HepG2 (cell line): ENCODE data around the gene RRP12. TPM values are rescaled to one million over a fixed set of nuclear protein-coding genes. Genes with fewer than 3 reads are reported as not detected.

Experiments used
- ADNP ChIP-seq: sonication (generic); formaldehyde crosslinking; IDR thresholded peaks from 2 replicates; pipeline ENCODE4 v1.4.0; 2020; ENCODE audit warnings: missing genetic modification reagents
- ARHGAP35 ChIP-seq: sonication (generic); formaldehyde crosslinking; IDR thresholded peaks from 2 replicates; pipeline ENCODE4 v1.9.0; 2022; ENCODE audit warnings: mild to moderate bottlenecking, inconsistent platforms, moderate library complexity, missing genetic modification reagents, borderline replicate concordance
- CHD4 ChIP-seq: fragments of 200-600 bp; sonication (generic); IDR thresholded peaks from 2 replicates; pipeline ENCODE4 v1.7.0; 2017; ENCODE audit warnings: mild to moderate bottlenecking, low read length, borderline replicate concordance
- DMAP1 ChIP-seq: IDR thresholded peaks from 2 replicates; pipeline ENCODE4 v1.6.1; 2016
- FOXK2 ChIP-seq: fragments of 450-650 bp; IDR thresholded peaks from 2 replicates; pipeline ENCODE4 v1.6.1; 2016
- GABPB1 ChIP-seq: IDR thresholded peaks from 2 replicates; pipeline ENCODE4 v1.6.1; 2016; ENCODE audit warnings: mild to moderate bottlenecking, missing genetic modification reagents, moderate library complexity, missing compliant biosample characterization
- HHEX ChIP-seq: IDR thresholded peaks from 2 replicates; pipeline ENCODE4 v1.6.1; 2016; ENCODE audit warnings: control low read depth
- HOXA3 ChIP-seq: sonication (generic); formaldehyde crosslinking; IDR thresholded peaks from 2 replicates; pipeline ENCODE4 v1.5.0; 2020; ENCODE audit warnings: missing genetic modification reagents
- RFXAP ChIP-seq: sonication (generic); formaldehyde crosslinking; IDR thresholded peaks from 2 replicates; pipeline ENCODE4 v1.4.0; 2020; ENCODE audit warnings: missing genetic modification reagents, borderline replicate concordance
- RXRA ChIP-seq: sonication (generic); formaldehyde crosslinking; IDR thresholded peaks from 2 replicates; pipeline ENCODE4 v1.5.1; 2020; ENCODE audit warnings: missing genetic modification reagents
- SMAD1 ChIP-seq: sonication (generic); formaldehyde crosslinking; IDR thresholded peaks from 2 replicates; pipeline ENCODE4 v1.4.0; 2020; ENCODE audit warnings: missing genetic modification reagents, low read depth, mild to moderate bottlenecking, borderline replicate concordance
- SMYD3 ChIP-seq: sonication (generic); formaldehyde crosslinking; IDR thresholded peaks from 2 replicates; pipeline ENCODE4 v1.8.1; 2023; ENCODE audit warnings: mild to moderate bottlenecking, missing genetic modification reagents
- TBL1XR1 ChIP-seq: fragments of 150-350 bp; IDR thresholded peaks from 2 replicates; pipeline ENCODE4 v1.6.1; 2014; ENCODE audit warnings: borderline replicate concordance, low read length; ENCODE audit not compliant: partially characterized antibody
- TEAD3 ChIP-seq: optimal IDR thresholded peaks from 2 replicates; pipeline ENCODE3; 2016; ENCODE audit warnings: borderline replicate concordance
- U2AF1 ChIP-seq: fragments of 200-400 bp; formaldehyde crosslinking; optimal IDR thresholded peaks from 2 replicates; pipeline ENCODE3; 2017; ENCODE audit warnings: mild to moderate bottlenecking, low read depth, low read length
- ZBTB3 ChIP-seq: sonication (generic); formaldehyde crosslinking; IDR thresholded peaks from 2 replicates; pipeline ENCODE4 v1.4.0; 2020; ENCODE audit warnings: low read depth, mild to moderate bottlenecking, moderate library complexity, missing genetic modification reagents, borderline replicate concordance
- ZEB1 ChIP-seq: IDR thresholded peaks from 2 replicates; pipeline ENCODE4 v1.6.1; 2012; ENCODE audit warnings: mild to moderate bottlenecking, low read depth, inconsistent platforms; ENCODE audit not compliant: insufficient replicate concordance
- ZMYM2 ChIP-seq: sonication (generic); formaldehyde crosslinking; IDR thresholded peaks from 2 replicates; pipeline ENCODE4 v1.8.0; 2022; ENCODE audit warnings: mild to moderate bottlenecking, missing genetic modification reagents
- ZNF17 ChIP-seq: sonication (generic); formaldehyde crosslinking; IDR thresholded peaks from 2 replicates; pipeline ENCODE4 v1.5.0; 2020; ENCODE audit warnings: mild to moderate bottlenecking, missing genetic modification reagents
- ZNF205 ChIP-seq: IDR thresholded peaks from 2 replicates; pipeline ENCODE4 v1.6.1; 2018; ENCODE audit warnings: missing biosample characterization, missing genetic modification reagents
- ZNF224 ChIP-seq: sonication (generic); formaldehyde crosslinking; IDR thresholded peaks from 2 replicates; pipeline ENCODE4 v1.5.0; 2020; ENCODE audit warnings: mild to moderate bottlenecking, missing genetic modification reagents
- ZNF354B ChIP-seq: sonication (generic); formaldehyde crosslinking; IDR thresholded peaks from 2 replicates; pipeline ENCODE4 v1.8.0; 2022; ENCODE audit warnings: mild to moderate bottlenecking, missing genetic modification reagents
- ZNF749 ChIP-seq: sonication (generic); formaldehyde crosslinking; IDR thresholded peaks from 2 replicates; pipeline ENCODE4 v1.8.0; 2022; ENCODE audit warnings: mild to moderate bottlenecking, missing genetic modification reagents, moderate library complexity, borderline replicate concordance
- ZSCAN20 ChIP-seq: sonication (generic); formaldehyde crosslinking; IDR thresholded peaks from 2 replicates; pipeline ENCODE4 v1.4.0; 2020; ENCODE audit warnings: missing genetic modification reagents, mild to moderate bottlenecking, borderline replicate concordance
- polyA plus RNA-seq, 8 experiments: library from polyadenylated mRNA; depleted of rRNA in 3 of 8; stranded (reverse) in 7 of 8; unstranded in 1 of 8; fragments of >200 nt; fragmentation: Illumina TruSeq in 4 of 8; extraction: Trizol in 4 of 8; gene quantifications; 2 replicates each; pipeline versions ENCODE4 v1.2.1 to v1.2.3, GENCODE V29; 2011 to 2016; ENCODE audit warnings: low read depth in 4 of 8, missing spikeins in 1 of 8, mixed read lengths in 1 of 8; ENCODE audit not compliant: insufficient read depth in 1 of 8
- total RNA-seq, 5 experiments: library from RNA; depleted of rRNA; stranded (reverse); fragments of >200 nt; fragmentation: Illumina TruSeq; extraction: Trizol; gene quantifications; 2 replicates each; pipeline ENCODE4 v1.2.3, GENCODE V29; 2016; ENCODE audit warnings: low read depth in 1 of 5
- TF ChIP-seq, protein P1 (sequence below): sonication (generic); formaldehyde crosslinking; IDR thresholded peaks from 2 replicates; pipeline ENCODE4 v1.4.0; 2020; ENCODE audit warnings: mild to moderate bottlenecking, missing genetic modification reagents
- TF ChIP-seq, protein P2 (sequence below): sonication (generic); formaldehyde crosslinking; IDR thresholded peaks from 2 replicates; pipeline ENCODE4 v1.5.1; 2020; ENCODE audit warnings: missing genetic modification reagents, mild to moderate bottlenecking, borderline replicate concordance
- TF ChIP-seq, protein P3 (sequence below): sonication (generic); formaldehyde crosslinking; conservative IDR thresholded peaks from 2 replicates; pipeline ENCODE4 v1.8.1; 2023; ENCODE audit warnings: missing genetic modification reagents
- TF ChIP-seq, protein P4 (sequence below): IDR thresholded peaks from 2 replicates; pipeline ENCODE4 v1.6.1; 2016; ENCODE audit warnings: mild to moderate bottlenecking, missing biosample characterization, missing genetic modification reagents

Gene RRP12
- total and polyA plus RNA-seq, 2 of the 13 experiments (the other 11 are each of a cell fraction or from before 2014, with no cell fraction given): 13.2 to 39.4 TPM

DNA sequence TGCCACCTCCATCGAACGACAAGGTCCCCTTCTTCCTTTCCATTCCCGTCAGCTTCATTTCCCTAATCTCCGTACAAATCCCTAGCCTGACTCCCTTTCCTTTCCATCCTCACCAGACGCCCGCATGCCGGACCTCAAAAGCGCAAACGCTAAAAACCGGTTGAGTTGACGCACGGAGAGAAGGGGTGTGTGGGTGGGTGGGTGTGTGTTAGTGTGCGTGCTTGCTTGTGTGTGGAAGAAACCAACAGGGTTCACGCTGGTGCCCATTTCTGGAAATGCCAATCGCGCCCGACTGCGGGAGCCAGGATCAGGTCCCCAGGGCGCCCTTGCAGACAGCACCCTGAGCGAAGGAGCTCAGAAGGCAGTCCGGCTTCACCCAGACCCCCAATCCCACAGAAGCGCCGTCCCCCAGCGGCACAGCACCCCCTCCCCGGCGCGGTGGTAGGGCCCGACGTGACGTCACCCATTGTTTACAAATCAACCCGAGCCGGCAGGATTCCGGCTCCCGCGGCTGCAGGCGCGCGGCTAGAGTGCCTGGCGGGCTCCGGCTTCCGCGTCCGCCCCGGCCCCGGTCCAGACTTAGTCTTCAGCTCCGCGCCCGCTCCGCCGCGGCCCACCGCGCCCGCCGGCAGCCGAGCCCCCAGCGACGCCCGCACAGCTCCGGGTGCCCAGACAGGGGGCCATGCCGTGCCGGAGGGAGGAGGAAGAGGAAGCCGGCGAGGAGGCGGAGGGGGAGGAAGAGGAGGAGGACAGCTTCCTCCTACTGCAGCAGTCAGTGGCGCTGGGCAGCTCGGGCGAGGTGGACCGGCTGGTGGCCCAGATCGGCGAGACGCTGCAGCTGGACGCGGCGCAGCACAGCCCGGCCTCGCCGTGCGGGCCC, 82.1 kb downstream of the RRP12 start, which contains the start of gene FRAT1 (continued):
- TF ChIP-seq TEAD3 (CRISPR knock-in tag) (peak; percentile 41), RXRA (CRISPR knock-in tag) (peak; percentile 20; the same call in 1 of the 2 replicates), GABPB1 (CRISPR knock-in tag) (peak; percentile 70), HHEX (CRISPR knock-in tag) (no peak), ZNF224 (0 out of 2 replicates have a peak, but pooled peaks have one; percentile 32), TBL1XR1 (no peak), ZNF354B (no peak), ZSCAN20 (CRISPR knock-in tag) (0 out of 2 replicates have a peak, but pooled peaks have one; percentile 29), HOXA3 (CRISPR knock-in tag) (peak; percentile 24; the same call in 1 of the 2 replicates), SMAD1 (CRISPR knock-in tag) (peak; percentile 89), ZNF17 (CRISPR knock-in tag) (no peak), ZBTB3 (CRISPR knock-in tag) (no peak), ADNP (CRISPR knock-in tag) (no peak), DMAP1 (CRISPR knock-in tag) (no peak; the same call in 1 of the 2 replicates), RFXAP (CRISPR knock-in tag) (peak; percentile 67; the same call in 1 of the 2 replicates), ZNF205 (CRISPR knock-in tag) (no peak), ZNF749 (CRISPR knock-in tag) (peak; percentile 46; the same call in 1 of the 2 replicates), U2AF1 (no peak), ARHGAP35 (CRISPR knock-in tag) (no peak), SMYD3 (CRISPR knock-in tag) (no peak), ZMYM2 (no peak), CHD4 (no peak), FOXK2 (peak; percentile 100), ZEB1 (no peak)
- TF ChIP-seq, protein P1, sequence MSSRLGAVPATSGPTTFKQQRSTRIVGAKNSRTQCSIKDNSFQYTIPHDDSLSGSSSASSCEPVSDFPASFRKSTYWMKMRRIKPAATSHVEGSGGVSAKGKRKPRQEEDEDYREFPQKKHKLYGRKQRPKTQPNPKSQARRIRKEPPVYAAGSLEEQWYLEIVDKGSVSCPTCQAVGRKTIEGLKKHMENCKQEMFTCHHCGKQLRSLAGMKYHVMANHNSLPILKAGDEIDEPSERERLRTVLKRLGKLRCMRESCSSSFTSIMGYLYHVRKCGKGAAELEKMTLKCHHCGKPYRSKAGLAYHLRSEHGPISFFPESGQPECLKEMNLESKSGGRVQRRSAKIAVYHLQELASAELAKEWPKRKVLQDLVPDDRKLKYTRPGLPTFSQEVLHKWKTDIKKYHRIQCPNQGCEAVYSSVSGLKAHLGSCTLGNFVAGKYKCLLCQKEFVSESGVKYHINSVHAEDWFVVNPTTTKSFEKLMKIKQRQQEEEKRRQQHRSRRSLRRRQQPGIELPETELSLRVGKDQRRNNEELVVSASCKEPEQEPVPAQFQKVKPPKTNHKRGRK (CRISPR knock-in tag): no peak; the same call in 1 of the 2 replicates
- TF ChIP-seq, protein P2, sequence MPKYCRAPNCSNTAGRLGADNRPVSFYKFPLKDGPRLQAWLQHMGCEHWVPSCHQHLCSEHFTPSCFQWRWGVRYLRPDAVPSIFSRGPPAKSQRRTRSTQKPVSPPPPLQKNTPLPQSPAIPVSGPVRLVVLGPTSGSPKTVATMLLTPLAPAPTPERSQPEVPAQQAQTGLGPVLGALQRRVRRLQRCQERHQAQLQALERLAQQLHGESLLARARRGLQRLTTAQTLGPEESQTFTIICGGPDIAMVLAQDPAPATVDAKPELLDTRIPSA (CRISPR knock-in tag): no peak
- TF ChIP-seq, protein P3, sequence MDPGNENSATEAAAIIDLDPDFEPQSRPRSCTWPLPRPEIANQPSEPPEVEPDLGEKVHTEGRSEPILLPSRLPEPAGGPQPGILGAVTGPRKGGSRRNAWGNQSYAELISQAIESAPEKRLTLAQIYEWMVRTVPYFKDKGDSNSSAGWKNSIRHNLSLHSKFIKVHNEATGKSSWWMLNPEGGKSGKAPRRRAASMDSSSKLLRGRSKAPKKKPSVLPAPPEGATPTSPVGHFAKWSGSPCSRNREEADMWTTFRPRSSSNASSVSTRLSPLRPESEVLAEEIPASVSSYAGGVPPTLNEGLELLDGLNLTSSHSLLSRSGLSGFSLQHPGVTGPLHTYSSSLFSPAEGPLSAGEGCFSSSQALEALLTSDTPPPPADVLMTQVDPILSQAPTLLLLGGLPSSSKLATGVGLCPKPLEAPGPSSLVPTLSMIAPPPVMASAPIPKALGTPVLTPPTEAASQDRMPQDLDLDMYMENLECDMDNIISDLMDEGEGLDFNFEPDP (CRISPR knock-in tag): no peak
- TF ChIP-seq, protein P4, sequence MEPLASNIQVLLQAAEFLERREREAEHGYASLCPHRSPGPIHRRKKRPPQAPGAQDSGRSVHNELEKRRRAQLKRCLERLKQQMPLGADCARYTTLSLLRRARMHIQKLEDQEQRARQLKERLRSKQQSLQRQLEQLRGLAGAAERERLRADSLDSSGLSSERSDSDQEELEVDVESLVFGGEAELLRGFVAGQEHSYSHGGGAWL (CRISPR knock-in tag): peak; percentile 58; the same call in 1 of the 2 replicates
